ENCODE data around the gene SPATA6L. TPM values are rescaled to one million over a fixed set of nuclear protein-coding genes. Genes with fewer than 3 reads are reported as not detected.

The SPATA6L gene
- total and polyA plus RNA-seq, 4 donors = 1.6 to 6.2 (median 2.2) TPM

- H3K9me3 ChIP-seq (ENCODE audit: control insufficient read depth in 4 of 4, low read length in 3 of 4) = no peaks in the 10 kb centered on the region
- no peak for DNase-seq (ENCODE audit: low spot score)
- H3K27me3 ChIP-seq (ENCODE audit: control insufficient read depth in 4 of 4, insufficient read depth in 4 of 4, low read length in 3 of 4) = no peaks in the 10 kb centered on the region
- no peak overlapping the region for H3K27ac ChIP-seq (ENCODE audit: low read depth in 1 of 2, low read length in 2 of 2)
- H3K4me3 ChIP-seq (ENCODE audit: low read depth in 1 of 3, low read length in 3 of 3) = no peak overlapping the region
- TF ChIP-seq GABPA (IDR thresholded peaks at IDR 0.05 in 1 of 2, conservative IDR thresholded peaks at IDR 0.05 in 1 of 2) = no peak
- TF ChIP-seq FOXA2 (IDR thresholded peaks at IDR 0.05) = no peak
- TF ChIP-seq ATF3 (IDR thresholded peaks at IDR 0.05) = no peak
- no peak for TF ChIP-seq CTCF (IDR thresholded peaks at IDR 0.05; ENCODE audit: low read depth, low read length, missing input control)
- no peak for TF ChIP-seq RAD21 (IDR thresholded peaks at IDR 0.05)
- TF ChIP-seq HNF4G (IDR thresholded peaks at IDR 0.05) = no peak
- no peak for TF ChIP-seq YY1 (IDR thresholded peaks at IDR 0.05)
- TF ChIP-seq, protein P1, sequence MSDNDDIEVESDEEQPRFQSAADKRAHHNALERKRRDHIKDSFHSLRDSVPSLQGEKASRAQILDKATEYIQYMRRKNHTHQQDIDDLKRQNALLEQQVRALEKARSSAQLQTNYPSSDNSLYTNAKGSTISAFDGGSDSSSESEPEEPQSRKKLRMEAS (IDR thresholded peaks at IDR 0.05) = no peak
- H3K36me3 ChIP-seq (ENCODE audit: control insufficient read depth in 4 of 4, insufficient read depth in 3 of 4, low read depth in 1 of 4, low read length in 3 of 4) = no peaks in the 10 kb centered on the region
- H3K9ac ChIP-seq (ENCODE audit: low read depth in 1 of 2, low read length in 2 of 2) = no peak overlapping the region
- H3K4me1 ChIP-seq (ENCODE audit: control insufficient read depth in 4 of 4, insufficient read depth in 4 of 4, low read length in 3 of 4) = peaks cover 0 to 12% (median 1%) of the 10 kb centered on the region in 4 donors
Observed at GRCh38 chr9:4669890-4670289, 3.6 kb upstream of the SPATA6L start.

DNA sequence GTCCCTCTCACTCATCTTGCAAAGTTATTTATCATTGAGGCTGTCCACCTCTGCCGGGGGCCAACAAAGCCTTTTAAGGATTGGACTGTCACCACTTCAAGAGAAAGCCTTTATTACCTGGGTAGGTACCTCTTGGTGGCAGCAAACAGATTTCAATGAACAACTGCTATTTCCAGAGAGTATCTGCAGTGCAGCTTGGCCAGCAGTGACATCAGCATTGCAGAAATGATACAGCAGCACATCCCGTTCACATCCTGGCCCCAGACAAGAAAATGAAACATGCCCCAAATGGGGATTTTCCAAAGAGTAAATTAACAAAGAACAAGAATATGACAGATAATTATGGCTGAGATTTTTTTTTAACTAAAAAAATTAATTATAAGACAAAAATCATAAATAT, 2.3 kb upstream of the SPATA6L start:
- Histone ChIP-seq H3K27ac (ENCODE audit: low read depth in 1 of 2, low read length in 2 of 2) (no peak overlapping the region), H3K9me3 (ENCODE audit: control insufficient read depth in 4 of 4, low read length in 3 of 4) (no peaks in the 10 kb centered on the region), H3K4me3 (ENCODE audit: low read depth in 1 of 3, low read length in 3 of 3) (no peak overlapping the region), H3K36me3 (ENCODE audit: control insufficient read depth in 4 of 4, insufficient read depth in 3 of 4, low read depth in 1 of 4, low read length in 3 of 4) (no peaks in the 10 kb centered on the region), H3K9ac (ENCODE audit: low read depth in 1 of 2, low read length in 2 of 2) (no peak overlapping the region), H3K4me1 (ENCODE audit: control insufficient read depth in 4 of 4, insufficient read depth in 4 of 4, low read length in 3 of 4) (peaks cover 0 to 24% (median 6%) of the 10 kb centered on the region in 4 donors), H3K27me3 (ENCODE audit: control insufficient read depth in 4 of 4, insufficient read depth in 4 of 4, low read length in 3 of 4) (no peaks in the 10 kb centered on the region)
- TF ChIP-seq SP1 (IDR thresholded peaks at IDR 0.05) (no peak), NR2F2 (IDR thresholded peaks at IDR 0.05) (no peak), JUND (IDR thresholded peaks at IDR 0.05) (no peak), ATF3 (IDR thresholded peaks at IDR 0.05) (no peak), CTCF (IDR thresholded peaks at IDR 0.05; ENCODE audit: low read depth, low read length, missing input control) (no peak), RAD21 (IDR thresholded peaks at IDR 0.05) (no peak)
- 86% methylated on average over 2 of the region's 2 CpGs for WGBS
- no peak for DNase-seq (ENCODE audit: low spot score)

DNA sequence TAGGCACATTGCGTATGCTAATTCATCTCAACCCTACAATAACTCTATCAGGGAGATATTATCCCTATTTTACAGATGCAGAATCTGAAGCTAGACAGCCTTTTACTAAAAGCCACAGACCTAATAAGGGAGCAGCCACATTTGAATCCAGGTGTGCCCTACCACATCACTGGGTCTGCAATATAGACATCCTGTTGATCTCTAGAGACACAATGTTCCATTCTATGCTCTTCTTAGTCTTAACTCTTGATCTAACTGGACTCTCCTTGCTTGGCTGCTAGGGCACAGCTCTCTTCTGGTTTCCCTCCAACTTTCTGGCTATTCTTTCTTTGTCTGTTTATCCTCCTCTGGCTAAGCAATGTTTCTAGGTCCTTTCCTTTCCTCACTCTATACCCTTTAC, 1.4 kb upstream of the SPATA6L start:
- no peaks in the 10 kb centered on the region for H3K27me3 ChIP-seq (ENCODE audit: control insufficient read depth in 4 of 4, insufficient read depth in 4 of 4, low read length in 3 of 4)
- no peak for DNase-seq (ENCODE audit: low spot score)
- H3K9ac ChIP-seq (ENCODE audit: low read depth in 1 of 2, low read length in 2 of 2) = no peak overlapping the region
- H3K36me3 ChIP-seq (ENCODE audit: control insufficient read depth in 4 of 4, insufficient read depth in 3 of 4, low read depth in 1 of 4, low read length in 3 of 4) = no peaks in the 10 kb centered on the region
- H3K4me1 ChIP-seq (ENCODE audit: control insufficient read depth in 4 of 4, insufficient read depth in 4 of 4, low read length in 3 of 4) = peaks cover 0 to 25% (median 8%) of the 10 kb centered on the region in 4 donors
- H3K4me3 ChIP-seq (ENCODE audit: low read depth in 1 of 3, low read length in 3 of 3) = no peak overlapping the region
- 98% methylated on average over 1 of the region's 1 CpG for WGBS
- no peak overlapping the region for H3K27ac ChIP-seq (ENCODE audit: low read depth in 1 of 2, low read length in 2 of 2)
- no peaks in the 10 kb centered on the region for H3K9me3 ChIP-seq (ENCODE audit: control insufficient read depth in 4 of 4, low read length in 3 of 4)
- TF ChIP-seq REST (IDR thresholded peaks at IDR 0.05) (no peak), RXRA (IDR thresholded peaks at IDR 0.05) (no peak), ZBTB33 (IDR thresholded peaks at IDR 0.05) (no peak), CTCF (IDR thresholded peaks at IDR 0.05; ENCODE audit: low read depth, low read length, missing input control) (no peak)

Data from liver (tissue), 9 donors.